H1 (cell line): ENCODE measurements around the gene SGCD. TPM values are rescaled to one million over a fixed set of nuclear protein-coding genes. Genes with fewer than 3 reads are reported as not detected.

Source experiments
- CTCF ChIP-seq, 3 experiments: IDR thresholded peaks; 1 replicate in 2 of 3; 2 replicates in 1 of 3; pipeline versions ENCODE4 v1.5.1 to v1.6.1; 2011; ENCODE audit warnings: low read length in 3 of 3, mild to moderate bottlenecking in 3 of 3, inconsistent platforms in 2 of 3, low read depth in 1 of 3, moderate library complexity in 1 of 3; ENCODE audit not compliant: insufficient read depth in 1 of 3; ENCODE audit errors: control extremely low read depth in 1 of 3
- EP300 ChIP-seq, 2 experiments: IDR thresholded peaks; 1 replicate in 1 of 2; 2 replicates in 1 of 2; pipeline ENCODE4 v1.6.1; 2011 to 2012; ENCODE audit warnings: low read depth in 2 of 2, low read length in 2 of 2, mild to moderate bottlenecking in 2 of 2, borderline replicate concordance in 1 of 2, inconsistent platforms in 1 of 2, moderate library complexity in 1 of 2
- polyA plus RNA-seq, 7 experiments: library from polyadenylated mRNA; depleted of rRNA in 3 of 7; stranded (reverse) in 5 of 7; unstranded in 2 of 7; fragments of >200 nt in 5 of 7; fragments of 200-250 nt in 2 of 7; gene quantifications; 1 replicate in 5 of 7; 2 replicates in 1 of 7; 4 replicates in 1 of 7; pipeline versions ENCODE4 v1.2.1 to v1.2.3, GENCODE V29; 2011 to 2013; ENCODE audit warnings: missing spikeins in 2 of 7, mixed read lengths in 2 of 7
- total RNA-seq: library from RNA; stranded (reverse); fragmentation: NEBNext Ultra II Directional; extraction: Animal tissue kit (Norgen Biotek cat#: 25700); gene quantifications from 2 replicates; pipeline ENCODE4 v1.2.1, GENCODE V29; 2021

The SGCD gene
- total and polyA plus RNA-seq, 2 of the 8 experiments (the other 6 are each of a cell fraction or from before 2014, with no cell fraction given), result 0.04 to 0.08 TPM

GRCh38 chr5:156329171-156329611 lies 2.2 kb downstream of the SGCD start (continued):
- TF ChIP-seq EP300 (IDR thresholded peaks at IDR 0.05; ENCODE audit: borderline replicate concordance in 1 of 2, low read depth in 2 of 2, low read length in 2 of 2), result no peak
- TF ChIP-seq CTCF (IDR thresholded peaks at IDR 0.05; ENCODE audit: control extremely low read depth in 1 of 3, insufficient read depth in 1 of 3, low read depth in 1 of 3, low read length in 3 of 3), result no peak
